ENCODE measurements around the gene MYO16. TPM values are rescaled to one million over a fixed set of nuclear protein-coding genes. Genes with fewer than 3 reads are reported as not detected.

The MYO16 gene
- total and polyA plus RNA-seq, 2 of the 4 experiments (the other 2 are of a cell fraction), result under 0.01 to 0.03 TPM

DNA sequence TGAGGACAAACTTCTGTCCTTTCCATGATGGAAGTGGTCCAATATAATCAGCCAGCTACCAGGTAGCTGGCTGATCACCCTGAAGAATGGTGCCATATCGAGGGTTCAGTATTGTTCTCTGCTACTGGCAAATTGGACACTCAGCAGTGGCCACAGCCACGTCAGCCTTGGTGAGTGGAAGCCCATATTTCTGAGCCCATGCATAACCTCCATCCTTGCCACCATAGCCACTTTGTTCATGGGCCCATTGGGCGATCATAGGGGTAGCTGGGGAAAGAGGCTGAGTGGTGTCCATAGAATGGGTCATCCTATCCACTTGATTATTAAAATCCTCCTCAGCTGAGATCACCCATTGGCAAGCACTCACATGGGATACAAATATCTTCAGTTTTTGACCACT, 591.2 kb downstream of the MYO16 start:
- ATAC-seq (ENCODE audit: low read depth) (no peak), DNase-seq (no peak)
- H3K23ac ChIP-seq (ENCODE audit: low read depth, low read length), result no peak overlapping the region
- dilution Hi-C loops (cut with HindIII; ENCODE audit: low sequenced_read_pairs, unreplicated experiment) (no loop called here), intact Hi-C loops (cut with micrococcal nuclease) (no loop called here), in situ Hi-C loops (cut with MboI; ENCODE audit: low sequenced_read_pairs) (no loop called here)
- ChIA-PET CTCF (no interaction called here), POLR2A (ENCODE audit: unreplicated experiment) (no interaction called here)
- no peak overlapping the region for H2BK120ac ChIP-seq (ENCODE audit: low read depth, low read length)
- H3K27ac ChIP-seq (ENCODE audit: insufficient read depth, low read length), result no peak overlapping the region
- no CpG with 5 or more reads among the region's 3 CpGs for WGBS, 2 experiments (ENCODE audit: extremely low coverage in 2 of 2, insufficient read length in 1 of 2)
- H3K18ac ChIP-seq (ENCODE audit: low read depth, low read length), result no peak overlapping the region
- H3K4ac ChIP-seq (ENCODE audit: low read depth, low read length), result no peak overlapping the region
- no peak overlapping the region for H2BK15ac ChIP-seq (ENCODE audit: low read depth, low read length)
- H3K27me3 ChIP-seq (ENCODE audit: control insufficient read depth, insufficient read depth, low read length), result no peaks in the 10 kb centered on the region
- no peak overlapping the region for H4K91ac ChIP-seq (ENCODE audit: insufficient read depth, low read depth, low read length)
- no peak overlapping the region for H3K14ac ChIP-seq (replicated peaks; ENCODE audit: low read depth, low read length)
- no peak overlapping the region for H2AK9ac ChIP-seq (replicated peaks; ENCODE audit: low read depth, low read length, poor library complexity)
- H4K8ac ChIP-seq (ENCODE audit: low read depth in 2 of 2, low read length in 2 of 2), result no peak overlapping the region
- no peaks in the 10 kb centered on the region for H3K36me3 ChIP-seq (ENCODE audit: control insufficient read depth, insufficient read depth, low read length)
- H3K79me1 ChIP-seq (ENCODE audit: low read depth in 1 of 2, low read length in 2 of 2), result no peaks in the 10 kb centered on the region
- BruUV-seq (replicated peaks), result no TSS peak
- no peak overlapping the region for H2BK5ac ChIP-seq (ENCODE audit: low read depth, low read length, poor library complexity, severe bottlenecking)
- no peak overlapping the region for H3K56ac ChIP-seq (ENCODE audit: extremely low read depth, insufficient read depth, low read length)
- H2AFZ ChIP-seq (replicated peaks; ENCODE audit: low read length, poor library complexity), result no peak overlapping the region
- no peaks in the 10 kb centered on the region for H3K4me1 ChIP-seq (ENCODE audit: control insufficient read depth, insufficient read depth, low read length)
- H3K9me3 ChIP-seq (ENCODE audit: control insufficient read depth, insufficient read depth, low read length), result peaks cover 8% of the 10 kb centered on the region
- H2BK20ac ChIP-seq (ENCODE audit: low read depth, low read length), result no peak overlapping the region
- H2AK5ac ChIP-seq (ENCODE audit: low read depth, low read length), result no peak overlapping the region
- no peaks in the 10 kb centered on the region for H3K9me1 ChIP-seq (ENCODE audit: insufficient read depth, low read length)
- no peak overlapping the region for H4K5ac ChIP-seq (ENCODE audit: low read depth, low read length)
- no peak overlapping the region for H3K4me2 ChIP-seq (ENCODE audit: low read depth, low read length)
- H4K20me1 ChIP-seq (ENCODE audit: insufficient read depth, low read length), result no peaks in the 10 kb centered on the region
- TF ChIP-seq, protein P1, sequence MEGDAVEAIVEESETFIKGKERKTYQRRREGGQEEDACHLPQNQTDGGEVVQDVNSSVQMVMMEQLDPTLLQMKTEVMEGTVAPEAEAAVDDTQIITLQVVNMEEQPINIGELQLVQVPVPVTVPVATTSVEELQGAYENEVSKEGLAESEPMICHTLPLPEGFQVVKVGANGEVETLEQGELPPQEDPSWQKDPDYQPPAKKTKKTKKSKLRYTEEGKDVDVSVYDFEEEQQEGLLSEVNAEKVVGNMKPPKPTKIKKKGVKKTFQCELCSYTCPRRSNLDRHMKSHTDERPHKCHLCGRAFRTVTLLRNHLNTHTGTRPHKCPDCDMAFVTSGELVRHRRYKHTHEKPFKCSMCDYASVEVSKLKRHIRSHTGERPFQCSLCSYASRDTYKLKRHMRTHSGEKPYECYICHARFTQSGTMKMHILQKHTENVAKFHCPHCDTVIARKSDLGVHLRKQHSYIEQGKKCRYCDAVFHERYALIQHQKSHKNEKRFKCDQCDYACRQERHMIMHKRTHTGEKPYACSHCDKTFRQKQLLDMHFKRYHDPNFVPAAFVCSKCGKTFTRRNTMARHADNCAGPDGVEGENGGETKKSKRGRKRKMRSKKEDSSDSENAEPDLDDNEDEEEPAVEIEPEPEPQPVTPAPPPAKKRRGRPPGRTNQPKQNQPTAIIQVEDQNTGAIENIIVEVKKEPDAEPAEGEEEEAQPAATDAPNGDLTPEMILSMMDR (conservative IDR thresholded peaks at IDR 0.05; ENCODE audit: low read depth, low read length), result no peak
- TF ChIP-seq MAFK (IDR thresholded peaks at IDR 0.05; ENCODE audit: low read depth, low read length) (no peak), SMC3 (IDR thresholded peaks at IDR 0.05; ENCODE audit: low read depth, low read length) (no peak), RFX5 (IDR thresholded peaks at IDR 0.05; ENCODE audit: low read depth, low read length) (no peak), CHD1 (IDR thresholded peaks at IDR 0.05; ENCODE audit: low read depth, low read length) (no peak), FOS (IDR thresholded peaks at IDR 0.05; ENCODE audit: low read depth, low read length) (no peak), MXI1 (IDR thresholded peaks at IDR 0.05; ENCODE audit: borderline replicate concordance, low read depth, low read length) (no peak), POLR2A (IDR thresholded peaks at IDR 0.05; ENCODE audit: low read depth, low read length) (no peak), MAZ (IDR thresholded peaks at IDR 0.05; ENCODE audit: borderline replicate concordance, low read depth, low read length) (no peak), BHLHE40 (IDR thresholded peaks at IDR 0.05; ENCODE audit: low read depth, low read length) (no peak), RCOR1 (IDR thresholded peaks at IDR 0.05; ENCODE audit: insufficient replicate concordance, low read length) (no peak), USF2 (IDR thresholded peaks at IDR 0.05; ENCODE audit: low read depth, low read length) (no peak), RAD21 (IDR thresholded peaks at IDR 0.05; ENCODE audit: low read length) (no peak), NFE2L2 (IDR thresholded peaks at IDR 0.05; ENCODE audit: low read depth, low read length) (no peak), ELK1 (IDR thresholded peaks at IDR 0.05; ENCODE audit: borderline replicate concordance, low read depth, low read length) (no peak), CEBPB (IDR thresholded peaks at IDR 0.05; ENCODE audit: low read depth, low read length) (no peak)
- H3K4me3 ChIP-seq (ENCODE audit: insufficient read depth, low read depth, low read length), result no peak overlapping the region
- H3K9ac ChIP-seq (ENCODE audit: low read depth, low read length), result no peak overlapping the region
